Posterior vena cava (tissue), 2 donors: Measurements from ENCODE around the gene LCNL1. TPM values are rescaled to one million over a fixed set of nuclear protein-coding genes. Genes with fewer than 3 reads are reported as not detected.
"Not testable (repeated sequence)": the region's sequence is repeated elsewhere in the genome, so short reads cannot be mapped to it uniquely, and the experiment has no call there.

Experiments used
- DNase-seq: peaks from one replicate; pipeline ENCODE4 v3.0.0-alpha.2; 2020; ENCODE audit warnings: low spot score
- intact Hi-C, 2 donors: fragments of 100-400 bp; cut with DNase I; formaldehyde crosslinking; loops; one replicate each; pipeline versions ENCODE4 v1.14.1 to v1.14.2; 2022 to 2023
- total RNA-seq, 2 donors: library from RNA; stranded (reverse); fragmentation: NEBNext Ultra II Directional; extraction: Animal tissue kit (Norgen Biotek cat#: 25700); gene quantifications; one replicate each; pipeline ENCODE4 v1.2.1, GENCODE V29; 2021
- donor health status: DM: yes; HTN: yes; CAD: no.
- donor health status: DM: yes; HTN: yes; CAD: no.

The LCNL1 gene
- total RNA-seq, 2 donors from 2014 or later: 2.0 to 2.4 TPM

DNA sequence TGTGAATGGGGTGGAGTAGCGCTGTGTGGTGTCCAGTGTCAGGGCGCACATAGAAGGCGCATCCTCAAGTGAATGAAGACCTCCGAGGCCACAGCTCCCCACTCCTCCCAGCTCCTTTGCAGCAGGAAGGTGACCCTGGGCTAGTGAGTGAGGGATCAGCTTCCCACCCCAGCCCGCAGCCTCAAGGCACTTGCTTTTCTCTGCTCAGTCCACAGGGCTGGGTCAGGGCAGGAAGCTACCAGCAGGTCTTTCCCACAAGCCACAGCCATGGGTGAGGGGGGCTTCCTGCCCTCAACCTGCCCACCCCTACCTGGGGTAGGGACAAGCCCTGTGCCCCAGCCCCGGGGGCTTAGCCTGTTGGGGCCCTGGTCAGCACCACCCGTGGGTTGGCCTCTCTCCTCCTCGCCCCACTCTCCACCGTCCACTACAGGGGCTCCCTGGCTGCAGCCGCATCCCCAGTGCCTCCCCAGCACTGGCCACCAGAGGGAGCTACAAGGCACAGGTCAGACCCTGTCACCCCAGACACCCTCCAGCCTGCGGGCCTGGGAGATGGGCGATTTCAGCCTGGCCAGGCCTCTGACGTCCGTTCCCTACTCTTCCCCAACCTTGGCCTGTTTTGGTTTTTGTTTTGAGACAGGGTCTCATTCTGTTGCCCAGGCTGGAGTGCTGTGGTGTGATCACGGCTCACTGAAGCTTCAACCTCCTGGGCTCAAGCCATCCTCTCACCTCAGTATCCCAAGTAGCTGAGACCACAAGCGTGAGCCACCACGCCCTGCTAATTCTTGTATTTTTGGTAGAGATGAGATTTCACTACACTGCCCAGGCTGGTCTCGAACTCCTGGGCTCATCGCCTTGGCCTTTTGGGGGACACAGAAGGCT, 46.5 kb downstream of the LCNL1 start:
- DNase-seq: peak; percentile 95
- intact Hi-C loops: loop anchor here in 1 of 2 donors (5.0 kb wide), 1 partner anchor 242 kb away; no protein-coding TSS in a partner anchor

DNA sequence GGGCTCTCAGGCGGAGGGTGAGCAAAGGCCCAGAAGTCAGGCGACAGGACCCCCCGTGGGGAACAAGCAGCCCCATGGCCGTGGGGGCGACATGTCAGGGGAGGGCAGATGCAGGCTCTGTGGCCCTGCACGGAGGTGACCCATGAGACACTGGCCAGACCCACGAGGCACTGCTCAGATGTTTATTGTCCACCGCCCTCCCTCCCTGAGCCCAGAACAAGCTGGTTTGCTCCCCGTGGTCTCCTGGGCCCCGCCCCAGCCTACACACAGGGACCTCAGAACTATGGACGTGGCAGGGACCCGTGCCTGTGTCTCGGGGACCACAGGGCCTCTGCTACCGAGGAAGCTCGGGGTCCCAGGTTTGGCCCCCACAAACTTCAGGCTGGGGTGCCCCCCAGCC, 47.2 kb downstream of the LCNL1 start:
- intact Hi-C loops: loop anchor here in 1 of 2 donors (10.0 kb wide), 1 partner anchor 185 kb away; the partner anchor contains the start of genes AJM1 and PHPT1
- no peak for DNase-seq

DNA sequence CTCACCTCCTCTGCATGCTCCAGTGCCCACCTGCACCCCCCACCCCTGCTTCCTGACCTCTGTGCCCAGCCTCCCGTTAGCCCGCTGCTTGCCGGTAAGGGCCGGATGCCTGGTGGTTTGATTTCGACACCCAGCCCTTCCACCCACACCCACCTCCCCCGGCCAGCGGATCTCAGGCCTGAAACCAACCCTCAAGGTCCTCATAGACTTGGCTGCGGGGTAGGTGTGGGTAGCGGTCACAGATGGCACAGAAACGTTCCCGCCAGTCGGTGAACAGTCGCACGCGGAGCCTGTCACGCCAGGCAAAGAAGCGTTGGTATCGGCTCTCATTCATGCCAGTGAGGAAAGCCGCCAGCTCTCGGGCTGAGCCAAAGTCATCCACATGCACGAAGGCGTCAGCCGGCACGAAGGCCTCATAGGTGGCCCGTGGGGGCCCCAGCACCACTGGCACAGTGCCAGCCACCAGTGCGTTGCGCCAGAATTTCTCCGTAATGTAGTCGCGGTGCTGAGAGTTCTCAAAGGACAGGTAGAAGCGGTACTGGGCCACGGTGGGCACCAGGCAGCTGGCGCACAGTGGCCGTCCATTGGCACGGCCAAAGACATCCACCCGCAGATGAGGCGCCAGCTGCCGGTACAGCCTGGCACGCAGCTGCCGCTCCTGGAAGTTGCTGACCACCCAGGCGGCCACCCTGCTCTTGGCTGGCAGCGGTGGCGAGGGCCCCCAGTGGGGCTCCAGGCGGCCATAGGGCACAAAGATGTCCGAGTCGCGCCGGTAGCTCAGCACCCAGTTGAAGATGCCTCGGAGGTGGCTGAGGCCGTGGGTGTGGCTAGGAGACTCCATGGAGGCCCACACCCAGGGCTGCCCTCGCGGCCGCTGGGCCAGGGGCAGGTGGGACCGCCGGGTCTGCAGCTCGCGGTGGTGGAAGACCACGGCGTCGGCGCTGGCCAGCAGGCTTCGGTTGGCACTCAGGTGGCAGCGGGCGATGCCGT, 48.0 kb downstream of the LCNL1 start:
- DNase-seq: no peak
- intact Hi-C loops: loop anchor here in 1 of 2 donors (10.0 kb wide), 1 partner anchor 186 kb away; the partner anchor contains the start of genes AJM1 and PHPT1

- intact Hi-C loops: loop anchor here in 1 of 2 donors (10.0 kb wide), 1 partner anchor 187 kb away; the partner anchor contains the start of genes AJM1 and PHPT1
- no peak for DNase-seq
Observed at GRCh38 chr9:137031904-137032640, 49.3 kb downstream of the LCNL1 start, which contains the start of gene FUT7. FUT7 (minus strand) TSS chr9:137032088; CDS start chr9:137031991, 97 bp downstream.

DNA sequence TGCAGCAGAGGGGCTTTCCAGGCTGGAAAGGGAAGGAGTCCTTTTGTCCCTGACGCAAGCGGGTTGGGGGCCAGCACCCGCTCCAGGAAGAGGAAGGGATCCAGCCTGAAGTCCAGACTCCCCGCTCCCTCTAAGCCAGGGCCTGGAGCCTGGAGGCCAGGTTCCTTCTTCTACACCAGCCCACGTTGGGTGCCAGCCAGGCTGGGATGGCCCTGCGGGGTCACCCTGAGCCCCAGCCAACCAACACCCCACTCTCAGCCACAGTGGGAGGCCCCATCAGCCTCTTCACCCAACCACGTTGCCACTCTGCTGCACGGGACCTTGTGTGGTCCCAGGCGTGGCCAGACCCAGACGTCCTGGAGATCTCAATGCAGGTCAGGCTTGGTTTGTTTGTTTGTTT, 50.1 kb downstream of the LCNL1 start:
- intact Hi-C loops: loop anchor here in 1 of 2 donors (10.0 kb wide), 1 partner anchor 188 kb away; the partner anchor contains the start of genes AJM1 and PHPT1
- DNase-seq: peak; percentile 93

GRCh38 chr9:137033481-137033880, 50.7 kb downstream of the LCNL1 start:
- intact Hi-C loops: loop anchor here in 1 of 2 donors (10.0 kb wide), 1 partner anchor 189 kb away; the partner anchor contains the start of genes AJM1 and PHPT1
- DNase-seq: not testable (repeated sequence)

- DNase-seq: no peak
- intact Hi-C loops: loop anchor here (2.0 to 10.0 kb wide), 2 partner anchors 189 to 249 kb away; partner anchors contain the start of genes AJM1 (in 1 of the 2) and PHPT1 (in 1 of the 2)
Observed at GRCh38 chr9:137034039-137034708, 51.4 kb downstream of the LCNL1 start.

GRCh38 chr9:137034709-137035506, 52.1 kb downstream of the LCNL1 start:
- peak; percentile 93 for DNase-seq
- intact Hi-C loops: loop anchor here (2.0 to 10.0 kb wide), 2 partner anchors 190 to 250 kb away; partner anchors contain the start of genes AJM1 (in 1 of the 2) and PHPT1 (in 1 of the 2)

Other genes with a start within 250 kb of the LCNL1 start
- 10 to 100 TPM in 1 of 2 donors, 1 to 10 TPM in 1; 9.2 to 10.0 TPM for gene LCN10, start 240.1 kb upstream of the LCNL1 start, total RNA-seq
- gene LCN6, start 234.5 kb upstream of the LCNL1 start, total RNA-seq: 10 to 100 TPM; 22.8 to 36.9 TPM
- gene LCN8, start 224.8 kb upstream of the LCNL1 start, total RNA-seq: not detected
- not detected for gene LCN15, start 218.5 kb upstream of the LCNL1 start, total RNA-seq
- gene TMEM141, start 191.6 kb upstream of the LCNL1 start, total RNA-seq: 10 to 100 TPM; 28.1 to 33.9 TPM
- gene CCDC183, start 186.7 kb upstream of the LCNL1 start, total RNA-seq: under 1 TPM; 0.29 to 0.42 TPM
- 10 to 100 TPM; 47.9 to 49.8 TPM for gene RABL6, start 175.0 kb upstream of the LCNL1 start, total RNA-seq
- gene AJM1, start 140.5 kb upstream of the LCNL1 start, total RNA-seq: 1 to 10 TPM; 4.7 to 5.9 TPM
- gene PHPT1, start 133.6 kb upstream of the LCNL1 start, total RNA-seq: 10 to 100 TPM; 71.7 to 87.9 TPM
- 1 to 10 TPM; 1.5 to 2.4 TPM for gene MAMDC4, start 130.6 kb upstream of the LCNL1 start, total RNA-seq
- gene EDF1, start 116.7 kb upstream of the LCNL1 start, total RNA-seq: 100 to 1,000 TPM; 178 to 191 TPM
- gene TRAF2, start 96.5 kb upstream of the LCNL1 start, total RNA-seq: 10 to 100 TPM in 1 of 2 donors, 1 to 10 TPM in 1; 8.7 to 10.9 TPM
- 100 to 1,000 TPM in 1 of 2 donors, 10 to 100 TPM in 1; 95.0 to 100 TPM for gene FBXW5, start 38.3 kb upstream of the LCNL1 start, total RNA-seq
- gene C8G, start 37.8 kb upstream of the LCNL1 start, total RNA-seq: 1 to 10 TPM; 1.4 TPM
- under 1 TPM; 0.62 to 0.88 TPM for gene LCN12, start 30.7 kb upstream of the LCNL1 start, total RNA-seq
- 100 to 1,000 TPM; 475 to 547 TPM for gene PTGDS, start 5.5 kb upstream of the LCNL1 start, total RNA-seq
- gene PAXX, start 9.4 kb downstream of the LCNL1 start, total RNA-seq: 10 to 100 TPM; 23.1 to 25.4 TPM
- gene CLIC3, start 13.6 kb downstream of the LCNL1 start, total RNA-seq: 1 to 10 TPM; 1.9 to 3.8 TPM
- gene ABCA2, start 45.2 kb downstream of the LCNL1 start, total RNA-seq: 10 to 100 TPM; 30.8 to 32.8 TPM
- gene FUT7, start 49.1 kb downstream of the LCNL1 start, total RNA-seq: under 1 TPM; 0.24 to 0.32 TPM
- gene NPDC1, start 63.2 kb downstream of the LCNL1 start, total RNA-seq: 100 to 1,000 TPM; 129 to 133 TPM
- gene ENTPD2, start 71.1 kb downstream of the LCNL1 start, total RNA-seq: 1 to 10 TPM in 1 of 2 donors, under 1 TPM in 1; 0.48 to 1.2 TPM
- under 1 TPM; 0.33 to 0.42 TPM for gene SAPCD2, start 87.6 kb downstream of the LCNL1 start, total RNA-seq
- 10 to 100 TPM; 15.2 to 20.5 TPM for gene UAP1L1, start 94.5 kb downstream of the LCNL1 start, total RNA-seq
- gene MAN1B1, start 104.0 kb downstream of the LCNL1 start, total RNA-seq: 10 to 100 TPM; 32.0 to 44.3 TPM
- 100 to 1,000 TPM; 108 to 128 TPM for gene DPP7, start 131.7 kb downstream of the LCNL1 start, total RNA-seq
- not detected for gene GRIN1, start 156.2 kb downstream of the LCNL1 start, total RNA-seq
- not detected for gene LRRC26, start 187.1 kb downstream of the LCNL1 start, total RNA-seq
- gene TMEM210, start 189.1 kb downstream of the LCNL1 start, total RNA-seq: not detected
- gene ANAPC2, start 205.6 kb downstream of the LCNL1 start, total RNA-seq: 10 to 100 TPM; 39.1 to 42.3 TPM
- 10 to 100 TPM; 40.4 to 44.6 TPM for gene SSNA1, start 205.7 kb downstream of the LCNL1 start, total RNA-seq
- gene TPRN, start 217.7 kb downstream of the LCNL1 start, total RNA-seq: 1 to 10 TPM; 4.2 to 8.8 TPM
- 10 to 100 TPM; 24.8 to 25.2 TPM for gene TMEM203, start 222.7 kb downstream of the LCNL1 start, total RNA-seq
- gene NDOR1, start 222.7 kb downstream of the LCNL1 start, total RNA-seq: 1 to 10 TPM; 6.7 to 8.1 TPM
- gene RNF208, start 239.2 kb downstream of the LCNL1 start, total RNA-seq: 1 to 10 TPM; 2.3 to 2.7 TPM
- gene CYSRT1, start 242.2 kb downstream of the LCNL1 start, total RNA-seq: under 1 TPM in 1 of 2 donors, not detected in 1; 0.32 TPM
- gene RNF224, start 244.5 kb downstream of the LCNL1 start, total RNA-seq: not detected
- not detected for gene SLC34A3, start 247.9 kb downstream of the LCNL1 start, total RNA-seq